KOPT-K1 (cell line): ENCODE results near the gene ANKRD13D.
"Not testable (repeated sequence)": the region's sequence is repeated elsewhere in the genome, so short reads cannot be mapped to it uniquely, and the experiment has no call there.

Experiments
- H3K27ac ChIP-seq: fragments of 200-600 bp; sonication (generic); 2 replicates; pipeline ENCODE4 v1.5.1; 2016; ENCODE audit warnings: antibody characterized with exemption, mild to moderate bottlenecking, low read depth, low read length; ENCODE audit not compliant: poor library complexity, severe bottlenecking
- H3K36me3 ChIP-seq: fragments of 200-600 bp; sonication (generic); 2 replicates; pipeline ENCODE4 v1.5.1; 2017; ENCODE audit warnings: antibody characterized with exemption, mild to moderate bottlenecking, low read length, moderate library complexity; ENCODE audit not compliant: insufficient read depth
- H3K9me3 ChIP-seq: fragments of 200-600 bp; sonication (generic); 2 replicates; pipeline ENCODE4 v1.5.1; 2017; ENCODE audit warnings: antibody characterized with exemption, low read length, mild to moderate bottlenecking; ENCODE audit not compliant: insufficient read depth, poor library complexity, severe bottlenecking

Gene ANKRD13D

DNA sequence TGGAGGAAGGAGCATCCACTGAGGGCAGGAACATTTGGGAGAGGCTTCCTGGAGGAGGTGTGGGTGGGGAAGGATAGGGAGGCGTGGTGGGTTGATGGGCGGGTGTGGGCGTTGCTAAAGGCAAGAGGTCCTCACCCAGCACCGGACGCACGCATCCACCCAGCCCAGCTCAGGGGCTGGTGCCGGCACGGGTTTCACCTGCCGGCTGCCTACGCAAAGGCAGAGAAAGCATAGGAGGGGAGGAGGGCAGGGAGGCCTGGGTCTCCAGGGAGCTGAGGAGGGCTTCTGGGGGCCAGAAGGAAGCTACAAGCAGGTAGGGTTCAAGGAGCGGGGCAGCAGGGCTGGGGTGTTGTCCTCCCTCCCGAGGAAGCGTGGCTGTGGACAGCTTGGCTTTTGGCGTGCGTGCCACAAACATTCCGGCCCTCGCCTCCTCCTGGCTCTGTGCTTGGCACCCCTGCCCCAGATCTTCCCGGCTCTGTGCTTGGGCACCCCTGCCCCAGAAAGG is 22.0 kb downstream of the ANKRD13D start:
- no peak overlapping the region for H3K27ac ChIP-seq

DNA sequence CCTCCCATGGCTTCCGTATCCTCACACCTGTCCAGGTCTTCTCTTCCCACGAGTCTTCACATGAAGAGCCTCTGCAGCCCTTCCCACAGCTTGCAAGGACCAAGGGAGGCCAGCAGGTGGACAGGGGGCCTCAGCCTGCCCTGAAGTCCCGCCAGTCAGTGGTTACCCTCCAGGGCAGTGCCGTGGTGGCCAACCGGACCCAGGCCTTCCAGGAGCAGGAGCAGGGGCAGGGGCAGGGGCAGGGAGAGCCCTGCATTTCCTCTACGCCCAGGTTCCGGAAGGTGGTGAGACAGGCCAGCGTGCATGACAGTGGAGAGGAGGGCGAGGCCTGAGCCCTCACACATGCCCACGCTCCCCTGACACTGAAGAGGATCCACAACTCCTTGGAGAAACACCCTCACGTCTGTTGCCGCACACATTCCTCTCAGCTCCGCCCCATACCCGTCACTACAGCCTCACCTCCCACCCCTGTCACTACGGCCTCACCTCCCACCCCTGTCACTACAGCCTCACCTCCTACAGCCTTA is 22.5 kb downstream of the ANKRD13D start:
- Histone ChIP-seq H3K36me3 (peaks cover 60% of the 10 kb centered on the region), H3K9me3 (no peaks in the 10 kb centered on the region), H3K27ac (no peak overlapping the region)

More for the DNA sequence above, 22.0 kb downstream of the ANKRD13D start:
- Histone ChIP-seq H3K36me3 (peaks cover 60% of the 10 kb centered on the region), H3K9me3 (no peaks in the 10 kb centered on the region)

DNA sequence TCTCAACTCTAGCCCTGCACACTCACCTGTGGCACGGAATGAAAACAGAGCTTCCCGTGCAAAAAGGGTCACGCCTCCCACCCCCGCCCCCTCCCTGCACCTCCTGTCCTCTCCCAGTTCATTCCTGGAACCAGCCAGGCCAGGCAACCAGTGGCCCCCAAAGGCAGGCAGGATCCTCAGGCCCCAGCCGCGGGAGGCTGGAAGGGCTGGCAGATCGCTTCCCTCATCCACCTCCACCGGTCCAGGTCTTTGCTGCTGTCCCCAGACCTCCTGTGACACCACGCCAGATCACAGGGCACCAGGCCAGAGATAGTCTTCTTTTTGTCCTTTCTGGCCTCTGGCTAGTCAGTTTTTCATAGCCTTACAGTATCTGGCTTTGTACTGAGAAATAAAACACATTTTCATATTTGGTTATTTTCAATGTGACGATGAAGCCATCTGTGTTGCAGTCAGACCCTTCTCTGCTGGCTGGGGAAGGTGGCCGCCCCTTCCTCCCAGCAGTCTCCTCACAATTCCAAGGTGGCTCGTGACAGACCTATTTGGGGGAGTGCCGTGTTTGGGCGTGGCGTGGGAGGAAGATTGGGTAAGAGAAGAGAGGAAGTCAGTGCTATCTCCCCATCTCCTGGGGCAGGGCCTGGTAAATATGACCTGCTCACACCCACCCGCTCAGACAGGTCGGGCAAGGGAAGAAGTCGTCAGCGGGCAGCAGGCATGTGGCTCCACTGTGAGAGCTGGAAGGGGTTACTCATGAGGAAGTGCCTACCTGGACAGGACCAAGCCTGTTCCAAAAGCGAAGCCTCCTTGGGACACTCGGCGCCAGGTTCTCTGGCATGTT is 23.3 kb downstream of the ANKRD13D start:
- H3K36me3 ChIP-seq = peaks cover 53% of the 10 kb centered on the region
- no peak overlapping the region for H3K27ac ChIP-seq
- H3K9me3 ChIP-seq = no peaks in the 10 kb centered on the region

DNA sequence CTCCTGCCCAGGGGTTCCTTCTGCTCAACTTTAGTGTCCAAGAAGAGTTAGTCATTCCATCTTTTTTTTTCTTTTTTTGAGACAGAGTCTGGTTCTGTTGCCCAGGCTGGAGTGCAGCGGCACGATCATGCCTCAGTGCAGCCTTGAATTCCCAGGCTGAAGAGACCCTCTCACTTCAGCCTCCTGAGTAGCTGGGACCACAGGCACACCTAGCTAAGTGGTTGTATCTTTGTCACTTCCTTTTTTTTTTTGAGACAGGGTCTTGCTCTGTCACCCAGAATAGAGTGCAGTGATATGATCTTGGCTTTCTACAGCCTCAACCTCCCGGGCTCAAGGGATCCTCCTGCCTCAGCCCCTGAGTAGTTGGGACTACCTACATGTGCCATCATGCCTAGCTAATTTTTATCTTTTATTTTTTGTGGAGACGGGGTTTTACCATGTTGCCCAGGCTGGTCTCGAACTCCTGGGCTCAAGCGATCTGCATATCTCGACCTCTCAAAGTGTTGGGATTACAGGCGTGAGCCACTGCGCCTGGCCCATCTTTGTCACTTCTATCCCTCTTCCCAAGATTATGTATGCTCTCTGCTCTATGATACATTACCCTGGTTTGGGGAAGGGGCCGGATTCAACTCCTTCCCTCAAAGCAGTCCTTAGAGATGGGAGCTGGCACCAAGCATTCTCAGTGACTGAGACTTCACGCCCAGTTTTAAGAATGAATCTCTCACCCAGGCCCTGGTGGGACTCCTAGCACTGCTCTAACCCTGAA is 24.2 kb downstream of the ANKRD13D start:
- Histone ChIP-seq H3K36me3 (peaks cover 45% of the 10 kb centered on the region), H3K27ac (no peak overlapping the region)

DNA sequence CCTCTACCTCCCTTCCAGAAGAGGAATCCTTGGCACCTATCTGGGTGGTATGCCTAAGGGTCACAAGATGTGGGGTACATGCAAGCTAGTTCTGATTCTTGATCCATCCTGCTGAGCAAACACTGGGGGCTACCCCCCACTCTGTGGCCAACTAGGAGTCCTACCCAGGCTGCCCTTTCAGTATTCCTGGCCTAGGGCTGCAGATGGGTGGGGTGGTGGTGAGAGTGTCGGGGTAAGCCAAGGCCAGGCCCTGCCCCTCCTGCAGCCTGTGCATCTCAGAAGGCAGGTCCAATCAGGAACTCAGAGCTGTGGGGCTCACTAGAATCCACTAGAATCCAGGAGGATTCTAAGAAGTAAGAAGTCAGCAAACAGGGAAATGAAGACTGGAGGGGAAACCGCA is 25.1 kb downstream of the ANKRD13D start:
- H3K9me3 ChIP-seq = no peaks in the 10 kb centered on the region
- peaks cover 36% of the 10 kb centered on the region for H3K36me3 ChIP-seq
- no peak overlapping the region for H3K27ac ChIP-seq

More for the DNA sequence above, 24.2 kb downstream of the ANKRD13D start:
- no peaks in the 10 kb centered on the region for H3K9me3 ChIP-seq

DNA sequence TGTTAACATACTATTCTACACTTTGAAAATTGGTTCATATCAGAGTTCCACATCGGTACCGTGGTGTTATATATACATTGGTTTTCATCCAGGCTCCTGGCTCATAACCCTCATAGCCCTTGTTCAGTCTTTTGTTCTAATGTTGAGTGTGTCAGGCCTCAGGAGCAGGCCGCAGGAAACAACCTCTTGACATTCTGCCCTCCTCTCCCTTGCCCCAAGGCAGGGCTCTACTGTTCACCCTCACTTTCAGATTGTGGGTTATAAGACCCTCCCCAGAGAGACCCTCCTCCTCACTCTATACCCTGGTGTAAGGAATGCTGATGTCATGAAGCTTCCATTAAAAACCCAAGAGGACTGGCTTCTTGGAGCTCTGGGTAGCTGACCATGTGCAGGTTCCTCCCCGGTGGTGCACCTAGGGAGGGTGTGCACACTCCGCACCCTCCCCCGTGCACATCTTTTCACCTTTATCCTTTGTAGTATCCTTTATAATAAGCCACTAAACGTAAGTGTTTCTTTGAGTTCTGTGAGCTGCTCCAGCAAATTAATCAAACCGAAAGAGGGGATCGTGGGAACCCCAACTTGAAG is 26.3 kb downstream of the ANKRD13D start:
- H3K27ac ChIP-seq = no peak overlapping the region
- no peaks in the 10 kb centered on the region for H3K9me3 ChIP-seq
- H3K36me3 ChIP-seq = peaks cover 24% of the 10 kb centered on the region

DNA sequence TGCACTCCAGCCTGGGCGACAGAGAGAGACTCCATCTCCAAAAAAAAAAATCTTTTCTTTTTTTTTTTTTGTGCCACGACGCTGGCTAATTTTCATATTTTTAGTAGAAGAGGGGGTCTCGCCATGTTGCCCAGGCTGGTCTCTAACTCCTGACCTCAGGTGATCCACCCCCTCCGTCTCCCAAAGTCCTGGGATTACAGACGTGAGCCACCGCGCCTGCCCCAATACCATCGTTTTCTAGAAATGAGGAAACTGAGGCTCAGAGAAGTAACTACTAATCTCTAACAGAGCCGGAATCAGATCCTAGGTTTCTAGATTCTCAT is 27.7 kb downstream of the ANKRD13D start:
- Histone ChIP-seq H3K27ac (peak overlapping the region; percentile 92), H3K36me3 (peaks cover 10% of the 10 kb centered on the region; the same call in 1 of the 2 replicates), H3K9me3 (no peaks in the 10 kb centered on the region)

DNA sequence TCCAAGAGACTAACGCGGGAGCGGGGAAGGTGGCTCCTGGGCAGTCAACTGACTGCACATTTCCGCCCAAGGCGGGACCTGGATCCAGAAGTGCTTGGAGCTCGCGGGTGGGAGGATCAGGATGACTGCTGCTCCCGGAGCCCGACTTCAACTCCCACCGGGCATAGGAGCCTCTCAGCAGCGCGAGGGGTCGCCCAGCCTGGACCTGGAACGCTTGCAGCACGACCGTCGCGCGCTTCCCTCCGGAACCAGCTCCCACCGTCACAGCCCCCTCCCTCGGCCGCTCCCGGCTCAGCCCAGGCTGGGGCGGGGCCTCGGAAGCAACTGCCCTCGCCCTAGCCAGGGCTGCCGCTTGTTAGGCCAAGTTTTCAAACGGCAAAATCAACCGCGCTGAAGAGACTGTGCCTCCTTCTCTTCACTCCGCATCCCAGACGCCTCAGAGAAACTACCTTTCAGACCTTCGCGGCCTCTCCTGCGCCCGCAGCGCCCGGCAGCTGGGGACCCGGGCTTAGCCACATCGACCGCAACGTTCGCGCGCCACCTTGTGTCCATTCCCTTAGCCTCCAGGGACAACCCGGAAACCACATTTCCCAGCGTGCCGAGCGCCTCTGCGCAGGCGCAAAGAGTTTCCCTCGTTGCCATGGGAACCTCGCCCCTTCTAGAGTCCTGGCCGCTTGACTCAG is 28.2 kb downstream of the ANKRD13D start:
- H3K27ac ChIP-seq = peak overlapping the region; percentile 92
- H3K9me3 ChIP-seq = no peaks in the 10 kb centered on the region
- peaks cover 5% of the 10 kb centered on the region; the same call in 1 of the 2 replicates for H3K36me3 ChIP-seq

DNA sequence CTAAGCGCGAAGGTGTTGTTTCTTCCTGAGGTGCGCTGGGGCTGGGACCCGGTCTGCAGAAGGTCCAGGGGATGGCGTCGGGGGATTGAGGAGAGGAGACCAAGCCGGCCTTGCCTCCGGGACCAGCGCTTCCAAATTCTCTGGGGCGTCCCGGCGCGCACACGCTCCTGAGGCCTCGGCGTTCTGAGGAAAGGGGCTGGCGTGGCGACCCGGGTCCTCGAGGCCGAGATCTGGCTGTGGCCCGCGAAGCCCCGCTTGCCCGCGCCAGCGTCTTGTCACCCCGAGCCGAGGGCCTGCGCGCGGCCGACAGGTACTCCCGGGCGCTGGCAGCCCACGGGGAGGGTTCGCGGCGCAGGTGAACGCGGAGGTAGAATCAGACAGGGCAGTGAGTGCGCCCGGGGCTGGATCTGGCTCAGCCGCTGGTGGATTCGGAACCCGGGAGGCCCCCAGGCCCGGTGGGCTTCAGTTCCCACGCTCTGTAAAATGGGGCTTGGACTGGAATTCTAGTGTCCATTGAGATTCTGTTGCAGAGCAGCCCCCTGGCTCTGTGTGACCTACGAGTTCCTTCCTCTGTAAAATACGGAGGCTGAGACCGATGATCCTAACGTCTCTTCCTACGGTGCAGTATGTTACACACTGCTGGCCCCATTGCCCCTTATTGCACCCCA is 28.9 kb downstream of the ANKRD13D start:
- peak overlapping the region; percentile 92 for H3K27ac ChIP-seq
- H3K36me3 ChIP-seq = no peaks in the 10 kb centered on the region
- no peaks in the 10 kb centered on the region for H3K9me3 ChIP-seq

DNA sequence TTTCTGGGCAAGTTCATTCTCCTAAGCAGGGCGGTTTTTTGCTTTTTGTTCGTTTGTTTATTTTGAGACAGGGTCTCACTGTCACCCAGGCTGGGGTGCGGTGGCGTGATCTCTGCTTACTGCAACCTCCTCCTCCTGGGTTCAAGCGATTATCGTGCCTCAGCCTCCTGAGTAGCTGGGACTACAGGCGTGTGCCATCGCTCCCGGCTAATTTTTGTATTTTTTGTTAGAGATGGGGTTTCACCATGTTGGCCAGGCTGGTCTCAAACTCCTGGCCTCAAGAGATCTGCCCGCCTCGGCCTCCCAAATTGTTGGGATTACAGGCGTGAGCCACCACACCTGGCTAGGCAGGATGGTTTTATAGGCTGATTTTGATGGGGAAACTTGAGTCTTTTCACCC is 29.8 kb downstream of the ANKRD13D start:
- not testable (repeated sequence) for H3K27ac ChIP-seq, H3K36me3 ChIP-seq

DNA sequence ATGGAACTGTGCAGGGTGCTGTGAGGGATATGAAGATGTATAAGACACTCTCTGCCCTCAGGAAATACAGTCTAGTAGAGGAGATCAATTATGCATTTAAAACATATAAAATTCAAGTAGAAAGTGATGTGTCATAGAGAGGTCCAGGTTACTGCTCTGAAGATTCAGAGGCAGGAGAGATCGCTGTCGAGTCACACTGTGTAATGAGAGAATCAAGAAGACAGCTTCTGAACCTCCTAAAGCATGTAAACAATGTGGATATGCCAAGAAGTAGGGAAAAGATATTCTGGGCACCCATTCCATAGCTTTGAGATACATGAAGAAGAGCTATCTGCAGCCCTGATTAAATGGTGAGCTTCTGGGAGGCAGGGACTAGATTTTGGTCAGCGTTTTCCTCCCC is 30.9 kb downstream of the ANKRD13D start:
- no peaks in the 10 kb centered on the region for H3K9me3 ChIP-seq
- no peaks in the 10 kb centered on the region for H3K36me3 ChIP-seq
- H3K27ac ChIP-seq = no peak overlapping the region

More for the DNA sequence above, 29.8 kb downstream of the ANKRD13D start:
- H3K9me3 ChIP-seq = not testable (repeated sequence)

DNA sequence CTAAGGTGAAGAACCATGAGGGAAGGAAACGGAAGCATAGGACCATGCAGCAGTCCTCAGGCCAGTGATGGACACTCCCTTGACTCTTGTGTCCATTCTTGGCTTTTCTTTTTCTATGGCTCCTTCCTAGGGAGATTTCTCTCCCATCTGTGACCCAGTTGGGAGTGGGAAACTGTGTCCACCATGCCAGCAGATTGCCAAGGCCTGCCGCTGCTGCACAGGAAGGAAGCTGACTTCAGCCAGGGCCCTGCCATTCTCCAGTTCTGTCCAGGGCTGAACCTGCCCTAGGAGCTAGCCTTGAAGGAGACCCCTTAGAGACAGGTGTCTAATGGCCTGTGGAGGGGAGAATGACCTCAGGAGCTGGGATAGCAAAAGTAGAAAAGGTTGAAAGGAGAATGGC is 31.6 kb downstream of the ANKRD13D start:
- no peak overlapping the region for H3K27ac ChIP-seq
- no peaks in the 10 kb centered on the region for H3K9me3 ChIP-seq
- no peaks in the 10 kb centered on the region for H3K36me3 ChIP-seq

DNA sequence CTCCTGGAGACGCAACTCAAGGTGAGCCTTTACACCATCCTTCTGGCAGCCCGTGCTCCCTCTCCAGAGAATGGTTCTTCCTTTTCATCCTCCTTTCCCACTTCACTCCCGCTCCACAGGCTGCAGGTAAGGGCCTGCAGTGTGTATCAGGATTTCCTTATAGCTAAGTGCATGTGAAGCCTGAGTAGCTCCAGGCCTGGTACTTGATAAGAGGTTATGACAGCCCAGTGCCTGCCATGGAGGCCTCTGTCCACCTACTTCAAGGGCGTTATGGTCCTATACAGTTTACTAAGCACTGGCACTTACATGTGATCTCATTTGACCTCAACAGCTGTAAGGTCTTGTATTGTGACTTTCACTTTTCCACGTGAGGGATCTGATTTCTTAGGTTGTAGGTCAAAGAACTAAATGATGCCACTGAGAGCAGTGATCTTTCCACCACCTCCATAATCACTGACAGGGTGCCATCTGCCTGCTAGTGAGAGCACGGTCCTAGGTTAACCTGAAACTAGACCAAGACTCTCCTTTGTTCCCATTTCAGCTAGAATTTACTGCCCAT is 32.3 kb downstream of the ANKRD13D start:
- Histone ChIP-seq H3K27ac (no peak overlapping the region), H3K36me3 (no peaks in the 10 kb centered on the region), H3K9me3 (no peaks in the 10 kb centered on the region)

DNA sequence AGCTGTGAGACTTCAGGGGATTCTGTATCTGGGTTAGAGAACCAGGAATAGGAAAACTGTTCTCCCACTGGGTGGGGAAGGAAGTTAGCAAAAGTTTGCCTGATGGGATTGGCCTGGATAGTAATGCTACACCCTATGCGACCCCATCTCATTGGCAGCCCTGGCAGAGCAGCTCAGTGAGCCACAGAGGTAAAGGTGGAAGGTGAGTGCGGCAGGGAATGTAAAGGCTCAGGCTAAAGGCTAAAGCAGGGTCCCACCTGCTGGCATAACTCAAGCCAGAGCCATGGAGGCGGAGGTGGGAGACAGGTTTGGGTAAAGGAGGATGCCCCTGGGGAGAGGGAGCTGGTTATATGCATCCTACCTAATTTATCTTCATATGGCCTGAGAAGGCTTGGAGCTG is 32.9 kb downstream of the ANKRD13D start:
- Histone ChIP-seq H3K27ac (no peak overlapping the region), H3K9me3 (no peaks in the 10 kb centered on the region), H3K36me3 (no peaks in the 10 kb centered on the region)
